GM19193 (cell line): ENCODE results near the gene FAM3B.
A peak's percentile ranks its signal among the peaks of the same experiment; 100 is the strongest.

Experiments
- POLR2A ChIP-seq: IDR thresholded peaks from 4 replicates; pipeline ENCODE4 v1.6.1; 2011; ENCODE audit not compliant: insufficient read depth, insufficient read length; ENCODE audit errors: extremely low read depth

The FAM3B gene

DNA sequence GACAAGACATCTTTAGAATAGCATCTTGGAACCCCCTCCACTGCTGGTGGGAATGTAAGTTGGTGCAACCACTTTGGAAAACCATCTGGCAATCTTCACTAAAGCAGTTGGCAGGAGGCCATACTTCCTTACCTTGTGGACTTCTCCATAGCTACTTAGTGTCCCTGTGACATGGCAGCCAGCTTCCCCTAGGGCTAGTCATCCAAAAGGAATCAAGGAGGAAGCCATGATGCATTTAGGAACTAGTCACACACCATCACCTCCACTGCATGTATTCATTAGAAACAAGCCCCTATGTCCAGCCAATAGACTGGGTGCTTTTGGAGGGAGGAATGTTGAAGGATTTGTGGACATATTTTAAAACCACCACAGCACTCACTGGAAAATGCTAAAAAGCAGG lies 65.1 kb downstream of the FAM3B start:
- no peak for TF ChIP-seq POLR2A

DNA sequence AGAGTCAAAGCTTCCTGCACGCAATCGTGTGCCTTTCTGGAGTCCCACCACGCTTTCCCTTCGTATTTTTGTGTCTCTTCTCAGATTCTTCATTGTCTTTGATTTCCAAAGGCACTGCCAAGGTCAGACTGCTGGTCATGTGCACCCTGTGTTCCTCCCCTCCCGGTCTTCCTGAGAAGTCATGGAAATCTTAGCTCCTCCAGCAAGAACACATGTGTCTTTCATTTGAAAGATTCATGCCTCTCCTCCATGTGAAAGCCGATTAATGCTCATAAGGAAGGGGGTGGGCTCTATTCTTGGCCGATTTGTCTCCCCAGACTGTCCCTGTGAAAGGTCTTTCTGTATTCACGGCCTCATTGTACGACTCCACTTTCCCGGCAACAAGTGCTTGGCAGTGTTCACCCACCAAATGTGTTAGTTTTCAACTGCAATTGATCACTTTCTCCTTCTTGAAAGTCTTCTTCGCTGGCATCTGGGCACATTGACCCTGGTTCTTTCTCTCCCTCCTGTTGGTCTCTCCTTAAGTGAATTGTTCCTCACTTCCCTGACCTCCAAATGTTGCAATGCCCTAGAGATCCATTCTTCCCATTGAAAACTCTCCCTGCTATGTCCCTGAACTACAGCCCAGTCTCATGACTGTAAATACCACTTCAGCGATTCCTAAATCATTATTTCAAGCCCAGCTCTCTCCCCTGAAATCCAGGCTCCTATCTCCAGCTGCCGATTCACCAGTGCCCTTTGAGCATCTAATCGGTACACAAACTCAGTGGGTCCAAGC lies 70.6 kb downstream of the FAM3B start:
- no peak for TF ChIP-seq POLR2A

DNA sequence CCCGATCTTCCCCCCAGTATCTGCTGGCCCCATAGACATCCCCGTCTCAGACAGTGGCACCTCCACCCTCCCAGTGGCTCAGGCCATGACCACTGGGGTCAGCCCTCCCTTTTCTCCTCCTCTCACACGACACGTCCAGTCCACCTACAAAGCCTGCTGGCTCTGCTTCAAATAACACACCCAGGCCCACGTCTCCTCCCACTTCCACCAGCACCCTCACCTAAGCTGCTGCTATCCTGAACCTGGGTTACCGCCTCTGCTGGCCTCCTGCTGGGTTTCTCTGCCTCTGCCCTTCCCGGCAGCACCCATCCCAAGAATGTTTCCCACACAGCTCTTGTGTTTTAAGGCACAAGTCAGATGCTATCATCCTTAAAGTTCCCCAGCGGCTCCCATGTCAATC lies 71.2 kb downstream of the FAM3B start:
- TF ChIP-seq POLR2A = no peak

DNA sequence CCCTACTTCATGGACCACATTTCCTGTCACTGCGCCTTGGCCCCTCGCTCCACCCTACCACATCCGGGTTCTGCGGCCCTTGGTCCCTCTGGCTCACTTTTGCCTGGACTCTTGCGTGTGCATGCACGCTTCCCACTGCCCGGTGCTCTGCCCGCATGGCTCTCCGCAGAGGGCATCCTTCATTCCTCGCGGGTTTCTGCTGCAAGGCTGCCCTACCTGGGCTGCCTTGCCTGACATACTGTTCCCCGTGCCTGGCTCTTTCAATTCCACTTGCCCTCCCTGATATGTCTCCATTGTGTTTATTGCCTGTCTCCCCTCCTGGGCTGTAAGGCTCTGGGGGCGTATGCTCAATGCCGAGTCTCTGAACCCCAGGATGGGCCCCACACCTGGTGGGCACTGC lies 71.7 kb downstream of the FAM3B start:
- TF ChIP-seq POLR2A = no peak

DNA sequence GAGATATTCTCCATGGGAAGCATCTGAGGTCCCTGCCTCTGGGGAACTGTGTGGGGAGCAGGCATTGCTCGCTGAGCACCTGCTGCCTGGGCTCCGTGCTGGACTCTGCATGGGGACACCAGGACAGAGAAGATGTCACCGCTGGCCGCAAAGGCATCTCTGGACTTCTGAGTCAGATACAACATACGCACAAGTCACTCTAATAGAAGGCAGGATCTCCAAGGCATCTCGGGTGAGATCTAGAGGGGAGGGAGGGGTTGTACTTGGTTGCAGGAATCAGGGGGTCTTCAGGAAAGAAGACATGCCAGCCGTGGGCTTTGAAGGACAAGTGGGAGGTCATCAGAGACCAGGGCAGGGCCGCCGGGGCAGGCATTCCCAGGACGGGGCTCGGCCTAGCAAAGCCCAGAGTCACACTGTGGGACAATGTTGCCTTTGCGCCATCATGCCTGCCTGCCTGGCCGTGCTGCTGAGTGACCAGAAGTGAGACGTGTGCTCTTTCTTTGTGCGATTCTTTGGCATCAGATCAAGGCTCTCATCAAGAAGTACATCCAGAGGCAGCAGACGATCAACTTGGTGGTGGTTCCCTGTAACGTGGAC lies 73.5 kb downstream of the FAM3B start:
- TF ChIP-seq POLR2A = no peak

DNA sequence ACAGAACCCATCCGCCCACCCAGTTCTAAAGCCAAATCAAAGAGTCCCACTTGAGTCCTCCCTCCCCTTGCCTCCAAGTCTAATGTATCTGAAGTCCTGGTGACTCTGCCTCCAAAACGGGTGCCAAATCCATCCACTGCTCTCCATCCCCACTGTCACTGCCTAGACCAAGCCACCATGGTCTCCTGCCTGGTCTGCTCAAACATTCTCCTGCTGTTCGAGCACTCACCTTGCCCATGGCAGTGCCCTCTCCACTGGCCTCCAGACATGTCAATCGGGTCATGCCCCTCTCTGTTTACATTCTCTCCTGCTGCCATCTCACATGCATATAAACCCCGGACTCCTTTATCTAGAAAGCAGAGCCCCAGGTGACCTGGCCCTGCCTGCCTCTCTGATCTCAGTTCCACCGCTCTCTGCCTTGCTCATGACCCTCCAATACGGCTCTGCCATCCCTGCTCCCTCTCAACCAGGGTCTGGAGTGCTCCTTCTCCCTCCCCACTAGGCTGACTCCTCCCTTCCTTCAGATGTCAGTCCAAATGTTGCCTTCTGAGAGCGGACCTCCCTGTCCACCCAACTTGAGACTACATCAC lies 77.4 kb downstream of the FAM3B start:
- no peak for TF ChIP-seq POLR2A

DNA sequence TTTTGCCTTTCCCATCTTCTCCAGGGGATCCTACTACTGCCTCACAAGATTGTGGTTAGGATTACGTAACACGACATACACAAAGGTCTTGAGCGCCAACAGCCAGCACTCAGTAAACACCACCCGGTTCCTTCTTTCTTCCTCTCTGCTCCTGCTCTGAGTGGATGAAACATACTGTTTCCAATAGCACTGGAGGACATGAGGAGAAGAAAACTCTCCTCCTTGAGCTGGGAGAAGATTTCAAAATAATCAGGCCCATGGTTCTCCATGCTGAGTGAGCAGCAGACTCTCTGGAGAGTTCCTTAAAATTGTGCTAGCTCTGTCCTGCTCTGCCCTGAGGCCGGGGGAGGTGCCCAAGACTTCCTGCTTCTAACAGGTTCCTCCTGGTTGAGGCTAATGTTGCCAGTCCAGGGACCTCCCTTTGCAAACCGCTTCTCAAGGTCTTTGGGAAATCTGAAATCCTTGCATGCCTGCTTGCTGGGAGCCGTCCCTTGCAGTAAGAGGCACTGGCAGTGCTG lies 80.0 kb downstream of the FAM3B start:
- TF ChIP-seq POLR2A = no peak

DNA sequence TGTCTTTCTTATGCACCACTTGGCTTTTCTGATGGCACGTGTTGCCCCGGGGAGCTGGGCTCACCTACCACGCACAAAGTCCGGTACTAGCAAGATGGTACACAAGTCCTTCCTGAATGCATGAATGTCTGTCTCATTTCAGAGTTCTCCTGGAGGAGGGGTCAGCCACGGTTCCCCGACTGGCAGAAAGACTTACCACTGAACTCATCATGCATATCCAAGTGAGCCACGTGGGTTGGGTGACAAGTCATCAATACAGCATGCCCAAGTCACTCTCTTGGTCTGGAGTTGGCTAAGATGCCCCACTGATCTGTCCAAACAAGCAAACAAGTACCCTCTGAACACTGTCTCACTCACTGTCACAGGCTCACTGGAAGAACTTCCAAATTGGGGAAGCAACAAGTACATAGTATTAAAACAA lies 80.9 kb downstream of the FAM3B start:
- no peak for TF ChIP-seq POLR2A

DNA sequence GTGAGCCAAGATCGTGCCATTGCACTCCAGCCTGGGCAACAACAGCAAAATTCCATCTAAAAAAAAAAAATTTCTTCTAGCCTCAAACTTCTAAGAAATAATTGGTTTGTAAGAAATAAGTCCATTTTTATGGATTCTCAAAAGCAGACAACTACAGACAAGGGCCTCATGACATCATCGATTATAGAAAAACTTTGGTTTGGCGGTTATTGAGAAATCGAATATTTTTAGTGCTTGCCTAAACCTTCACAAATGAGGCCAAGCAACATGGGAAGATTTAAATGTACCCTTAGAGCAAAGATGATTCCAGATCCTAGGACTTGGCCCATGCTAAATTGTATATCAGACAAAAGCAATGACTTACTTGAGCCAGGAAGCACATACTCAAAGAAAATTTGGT lies 81.7 kb downstream of the FAM3B start:
- TF ChIP-seq POLR2A = no peak

DNA sequence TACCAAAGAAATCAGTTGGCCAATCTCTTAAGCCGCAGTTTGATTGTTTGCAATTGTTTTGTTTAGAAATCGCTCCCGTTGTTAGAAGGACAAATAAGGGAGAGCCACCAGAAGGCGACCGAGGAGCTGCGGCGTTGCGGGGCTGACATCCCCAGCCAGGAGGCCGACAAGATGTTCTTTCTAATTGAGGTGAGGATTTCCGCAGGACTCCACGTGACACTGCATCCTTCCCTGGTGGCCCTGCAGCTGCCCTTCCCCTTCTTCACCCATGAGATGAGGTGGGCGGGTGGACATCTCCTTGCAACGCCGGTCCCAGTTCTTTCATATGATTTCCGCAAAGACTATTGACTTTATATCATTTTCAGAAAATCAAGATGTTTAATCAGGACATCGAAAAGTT lies 82.2 kb downstream of the FAM3B start:
- TF ChIP-seq POLR2A = no peak

DNA sequence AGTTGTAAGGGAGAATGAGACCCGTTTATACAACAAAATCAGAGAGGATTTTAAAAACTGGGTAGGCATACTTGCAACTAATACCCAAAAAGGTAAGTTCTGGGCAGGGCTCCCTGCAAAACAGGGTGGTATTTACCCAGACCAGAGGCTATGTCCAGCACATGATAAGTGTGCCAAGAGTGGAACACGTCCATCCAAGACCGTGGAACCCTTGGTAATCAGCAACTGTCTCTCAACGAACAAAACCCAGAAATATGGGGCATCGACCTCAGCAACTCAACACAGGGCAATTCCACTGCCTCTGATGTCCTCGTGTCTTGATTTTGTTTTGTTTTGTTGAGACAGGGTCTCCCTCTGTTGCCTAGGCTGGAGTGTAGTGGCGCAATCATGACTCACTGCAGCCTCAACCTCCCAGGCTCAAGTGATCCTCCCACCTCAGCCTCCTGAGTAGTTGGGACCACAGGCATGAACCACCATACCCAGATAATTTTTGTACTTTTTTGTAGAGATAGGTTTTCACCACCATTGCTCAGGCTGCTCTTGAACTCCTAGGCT lies 82.7 kb downstream of the FAM3B start:
- TF ChIP-seq POLR2A = no peak

DNA sequence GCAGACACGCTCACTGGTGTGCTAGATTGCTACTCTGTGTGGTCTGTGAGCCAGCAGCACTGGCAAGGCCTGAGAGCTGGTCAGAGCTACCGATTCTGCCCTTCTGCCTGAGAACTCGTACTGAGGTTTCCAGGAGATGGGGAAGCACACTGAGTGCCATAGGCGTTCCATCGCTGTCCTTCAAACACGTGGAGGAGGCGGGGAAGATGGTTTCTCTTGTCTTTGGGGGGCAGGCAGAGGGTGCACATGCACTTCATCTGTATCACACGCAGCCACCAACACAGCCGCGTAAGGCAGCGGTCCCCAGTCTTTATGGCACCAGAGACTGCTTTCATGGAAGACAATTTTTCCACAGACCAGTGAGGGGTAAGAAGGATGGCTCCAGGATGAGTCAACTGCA lies 85.6 kb downstream of the FAM3B start:
- no peak for TF ChIP-seq POLR2A

DNA sequence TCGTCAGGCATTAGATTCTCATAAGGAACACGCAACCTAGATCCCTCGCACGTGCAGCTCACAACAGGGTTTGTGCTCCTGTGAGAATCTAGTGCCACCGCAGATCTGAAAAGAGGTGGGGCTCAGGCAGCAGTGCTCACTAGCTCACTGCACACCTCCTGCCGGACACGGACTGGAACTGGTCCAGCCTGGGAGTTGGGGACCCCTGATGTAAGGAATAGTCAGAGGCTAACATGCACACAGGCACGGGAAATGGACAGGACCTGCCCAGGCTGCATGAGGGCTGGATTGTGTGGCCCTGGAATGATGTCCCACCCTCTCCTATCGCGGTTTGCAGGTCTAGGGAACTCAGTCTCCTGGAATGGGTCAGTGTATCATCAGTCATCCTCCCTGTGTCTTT lies 86.2 kb downstream of the FAM3B start:
- peak; percentile 18 for TF ChIP-seq POLR2A

DNA sequence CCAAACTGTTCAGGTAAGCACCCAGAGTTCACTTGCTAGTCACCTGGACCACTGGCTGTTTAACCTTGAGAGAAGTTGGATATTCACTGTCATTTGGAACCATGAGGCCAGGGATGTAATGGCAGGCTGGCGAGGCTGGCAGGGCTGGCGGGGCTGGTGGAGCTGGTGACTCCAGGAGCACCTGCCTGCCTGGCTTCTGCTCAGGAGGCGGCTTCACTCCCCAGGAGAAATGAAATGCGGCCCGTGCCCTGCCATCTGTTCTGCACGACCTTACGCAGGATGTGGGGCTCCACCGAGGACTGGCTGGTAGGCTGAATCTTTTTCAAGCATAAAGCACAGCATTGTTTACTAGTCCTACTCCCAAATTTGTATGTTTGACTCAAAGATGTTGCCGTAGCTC lies 86.7 kb downstream of the FAM3B start:
- TF ChIP-seq POLR2A = no peak

DNA sequence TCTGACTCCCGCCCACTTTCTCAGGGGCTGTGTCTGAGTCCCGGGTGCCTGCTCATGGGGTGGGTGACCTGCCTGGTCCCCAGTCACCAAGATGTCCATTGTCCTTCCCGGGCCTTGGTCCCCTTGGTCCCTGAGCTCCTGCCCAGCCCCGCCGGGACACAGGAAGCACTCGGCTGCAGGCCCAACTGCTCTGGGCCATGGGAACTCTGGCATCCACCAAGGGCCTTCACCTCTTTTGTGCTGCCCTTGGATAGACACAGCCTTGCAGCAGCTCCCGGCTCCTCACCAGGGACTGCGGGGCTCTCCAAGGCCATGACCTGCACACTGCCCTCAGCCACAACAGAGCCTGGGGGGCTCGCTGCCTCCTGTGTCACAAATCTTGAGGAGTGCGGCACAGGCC lies 87.4 kb downstream of the FAM3B start:
- TF ChIP-seq POLR2A = no peak

DNA sequence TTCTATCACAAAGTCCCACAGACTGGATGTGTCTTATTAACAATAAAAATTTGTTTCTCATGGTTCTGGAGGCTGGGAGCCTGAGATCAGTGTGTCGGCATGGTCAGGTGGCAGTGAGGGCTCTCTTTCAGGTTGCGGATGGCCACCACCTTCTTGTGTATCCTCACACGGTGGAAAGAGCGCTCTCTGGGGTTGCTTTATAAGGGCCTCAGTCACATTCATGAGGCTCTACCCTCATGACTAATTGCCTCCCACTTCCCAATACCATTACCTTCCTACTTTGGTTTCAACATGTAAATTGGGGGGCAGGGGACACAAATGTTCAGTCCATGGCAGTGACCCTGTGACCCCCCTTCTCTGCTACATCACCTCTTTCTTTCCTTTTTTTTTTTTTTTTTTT lies 88.7 kb downstream of the FAM3B start:
- TF ChIP-seq POLR2A = no peak
